HEK293T (cell line): ENCODE results near the gene EDC3.

Source experiments
- ARNT ChIP-seq: fragments of 450-650 bp; IDR thresholded peaks from 2 replicates; pipeline ENCODE4 v1.6.1; 2017; ENCODE audit warnings: mild to moderate bottlenecking
- BHLHE40 ChIP-seq: fragments of 450-650 bp; IDR thresholded peaks from 2 replicates; pipeline ENCODE4 v1.6.1; 2016; ENCODE audit warnings: mild to moderate bottlenecking, moderate library complexity, borderline replicate concordance
- ELF4 ChIP-seq: fragments of 450-650 bp; IDR thresholded peaks from 2 replicates; pipeline ENCODE4 v1.6.1; 2017; ENCODE audit warnings: antibody characterized with exemption
- FOXK2 ChIP-seq: fragments of 450-650 bp; IDR thresholded peaks from 2 replicates; pipeline ENCODE4 v1.6.1; 2016; ENCODE audit warnings: mild to moderate bottlenecking
- FOXM1 ChIP-seq: fragments of 450-650 bp; IDR thresholded peaks from 2 replicates; pipeline ENCODE4 v1.6.1; 2017; ENCODE audit warnings: mild to moderate bottlenecking, borderline replicate concordance
- HDGF ChIP-seq: fragments of 450-650 bp; IDR thresholded peaks from 2 replicates; pipeline ENCODE4 v1.6.1; 2017; ENCODE audit warnings: antibody characterized with exemption, borderline replicate concordance
- L3MBTL2 ChIP-seq: fragments of 450-650 bp; conservative IDR thresholded peaks from 2 replicates; pipeline ENCODE4 v1.6.1; 2016; ENCODE audit warnings: mild to moderate bottlenecking
- NFRKB ChIP-seq: fragments of 450-650 bp; IDR thresholded peaks from 2 replicates; pipeline ENCODE4 v1.6.1; 2016; ENCODE audit warnings: mild to moderate bottlenecking, moderate library complexity
- SP1 ChIP-seq: fragments of 450-650 bp; IDR thresholded peaks from 2 replicates; pipeline ENCODE4 v1.6.1; 2017
- TARDBP ChIP-seq: fragments of 450-650 bp; IDR thresholded peaks from 2 replicates; pipeline ENCODE4 v1.6.1; 2016
- ZNF384 ChIP-seq: fragments of 450-650 bp; IDR thresholded peaks from 2 replicates; pipeline ENCODE4 v1.6.1; 2016

GRCh38 chr15:74646480-74646879, 49.3 kb downstream of the EDC3 start:
- TF ChIP-seq TARDBP (no peak), FOXM1 (no peak), SP1 (no peak), NFRKB (no peak), ARNT (no peak), ELF4 (no peak), BHLHE40 (no peak), L3MBTL2 (no peak), FOXK2 (no peak), HDGF (no peak), ZNF384 (no peak)
